K562 (cell line): ENCODE measurements around the gene ABCC1.

Experiments used
- TF ChIP-seq, protein P1 (sequence below): fragments of 450-650 bp; IDR thresholded peaks from 2 replicates; pipeline ENCODE4 v1.6.1; 2016
- TF ChIP-seq, protein P2 (sequence below): IDR thresholded peaks from 2 replicates; pipeline ENCODE4 v1.6.1; 2016; ENCODE audit warnings: missing genetic modification characterization, missing compliant biosample characterization

DNA sequence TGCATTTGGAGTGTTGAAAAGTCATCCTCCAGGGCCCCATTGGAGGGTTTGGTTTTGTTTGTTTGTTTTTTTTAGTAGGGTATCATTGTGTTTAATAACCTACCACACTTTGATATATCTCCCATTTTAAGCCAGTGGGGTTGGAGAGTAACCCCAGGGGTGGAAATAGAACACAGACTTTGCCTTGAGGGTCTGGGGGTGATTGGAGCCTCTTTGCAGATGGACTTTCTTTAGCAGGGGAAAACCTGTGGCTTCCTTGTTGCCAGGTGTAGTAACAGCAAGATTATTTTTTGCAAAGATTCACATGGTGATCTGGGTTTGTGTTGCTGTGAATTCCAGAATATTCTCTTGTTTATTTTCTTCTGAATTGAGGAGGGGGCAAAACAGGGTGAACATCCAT is 1.5 kb downstream of the ABCC1 start:
- TF ChIP-seq, protein P1, sequence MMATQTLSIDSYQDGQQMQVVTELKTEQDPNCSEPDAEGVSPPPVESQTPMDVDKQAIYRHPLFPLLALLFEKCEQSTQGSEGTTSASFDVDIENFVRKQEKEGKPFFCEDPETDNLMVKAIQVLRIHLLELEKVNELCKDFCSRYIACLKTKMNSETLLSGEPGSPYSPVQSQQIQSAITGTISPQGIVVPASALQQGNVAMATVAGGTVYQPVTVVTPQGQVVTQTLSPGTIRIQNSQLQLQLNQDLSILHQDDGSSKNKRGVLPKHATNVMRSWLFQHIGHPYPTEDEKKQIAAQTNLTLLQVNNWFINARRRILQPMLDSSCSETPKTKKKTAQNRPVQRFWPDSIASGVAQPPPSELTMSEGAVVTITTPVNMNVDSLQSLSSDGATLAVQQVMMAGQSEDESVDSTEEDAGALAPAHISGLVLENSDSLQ, result no peak
- TF ChIP-seq, protein P2, sequence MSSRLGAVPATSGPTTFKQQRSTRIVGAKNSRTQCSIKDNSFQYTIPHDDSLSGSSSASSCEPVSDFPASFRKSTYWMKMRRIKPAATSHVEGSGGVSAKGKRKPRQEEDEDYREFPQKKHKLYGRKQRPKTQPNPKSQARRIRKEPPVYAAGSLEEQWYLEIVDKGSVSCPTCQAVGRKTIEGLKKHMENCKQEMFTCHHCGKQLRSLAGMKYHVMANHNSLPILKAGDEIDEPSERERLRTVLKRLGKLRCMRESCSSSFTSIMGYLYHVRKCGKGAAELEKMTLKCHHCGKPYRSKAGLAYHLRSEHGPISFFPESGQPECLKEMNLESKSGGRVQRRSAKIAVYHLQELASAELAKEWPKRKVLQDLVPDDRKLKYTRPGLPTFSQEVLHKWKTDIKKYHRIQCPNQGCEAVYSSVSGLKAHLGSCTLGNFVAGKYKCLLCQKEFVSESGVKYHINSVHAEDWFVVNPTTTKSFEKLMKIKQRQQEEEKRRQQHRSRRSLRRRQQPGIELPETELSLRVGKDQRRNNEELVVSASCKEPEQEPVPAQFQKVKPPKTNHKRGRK (tag), result no peak
